DOHH2 (cell line): ENCODE data around the gene RNF13.

ENCODE experiments used
- H3F3A ChIP-seq: fragments of 200-600 bp; sonication (generic), shearing (Covaris generic); 2 replicates; pipeline ENCODE4 v1.6.0; 2016; ENCODE audit warnings: antibody characterized with exemption, mild to moderate bottlenecking; ENCODE audit not compliant: control insufficient read depth, insufficient read depth
- H3K27ac ChIP-seq: fragments of 200-600 bp; sonication (generic); 2 replicates; pipeline ENCODE4 v1.5.1; 2014; ENCODE audit warnings: low read depth, mild to moderate bottlenecking, low read length, moderate library complexity
- H3K27me3 ChIP-seq: fragments of 200-600 bp; sonication (generic); 2 replicates; pipeline ENCODE4 v1.6.1; 2014; ENCODE audit warnings: mild to moderate bottlenecking, low read length, mixed read lengths; ENCODE audit not compliant: control insufficient read depth
- H3K36me3 ChIP-seq: fragments of 200-600 bp; sonication (generic); 2 replicates; pipeline ENCODE4 v1.6.1; 2014; ENCODE audit warnings: mild to moderate bottlenecking, low read length, moderate library complexity, mixed read lengths; ENCODE audit not compliant: control insufficient read depth
- H3K4me1 ChIP-seq: fragments of 200-600 bp; sonication (generic); 2 replicates; pipeline ENCODE4 v1.6.1; 2014; ENCODE audit warnings: mild to moderate bottlenecking, low read length, mixed read lengths; ENCODE audit not compliant: control insufficient read depth
- H3K4me2 ChIP-seq: fragments of 200-600 bp; sonication (generic); 2 replicates; pipeline ENCODE4 v1.6.0; 2014; ENCODE audit warnings: mild to moderate bottlenecking, low read length, moderate library complexity
- H3K4me3 ChIP-seq: fragments of 200-600 bp; sonication (generic); 2 replicates; pipeline ENCODE4 v1.5.1; 2014; ENCODE audit warnings: mild to moderate bottlenecking, low read length, mixed read lengths
- H3K79me2 ChIP-seq: fragments of 200-600 bp; sonication (generic); 2 replicates; pipeline ENCODE4 v1.6.1; 2014; ENCODE audit warnings: mild to moderate bottlenecking, low read length, mixed read lengths; ENCODE audit not compliant: control insufficient read depth
- H3K9me2 ChIP-seq: fragments of 200-600 bp; sonication (generic); replicated peaks from 2 replicates; pipeline ENCODE4 v1.6.1; 2014; ENCODE audit warnings: mild to moderate bottlenecking, low read length, mixed read lengths; ENCODE audit not compliant: control insufficient read depth
- H3K9me3 ChIP-seq: fragments of 200-600 bp; sonication (generic); 2 replicates; pipeline ENCODE4 v1.6.1; 2014; ENCODE audit warnings: antibody characterized with exemption, low read length, mixed read lengths; ENCODE audit not compliant: control insufficient read depth, insufficient read depth
- H4K20me1 ChIP-seq: fragments of 200-600 bp; sonication (generic); 2 replicates; pipeline ENCODE4 v1.6.0; 2014; ENCODE audit warnings: low read depth, mild to moderate bottlenecking, antibody characterized with exemption, low read length, moderate library complexity; ENCODE audit not compliant: control insufficient read depth, insufficient read depth
- EZH2phosphoT487 ChIP-seq: fragments of 200-600 bp; sonication (generic); IDR thresholded peaks from 2 replicates; pipeline ENCODE4 v1.6.1; 2017; ENCODE audit warnings: borderline replicate concordance, mild to moderate bottlenecking, antibody characterized with exemption, low read length, moderate library complexity, mixed read lengths
- TF ChIP-seq, protein P1 (sequence below): fragments of 200-600 bp; sonication (generic); IDR thresholded peaks from one replicate; pipeline ENCODE4 v1.5.1; 2014; ENCODE audit warnings: antibody characterized with exemption, mild to moderate bottlenecking, low read depth, low read length; ENCODE audit not compliant: poor library complexity, severe bottlenecking

The RNF13 gene

DNA sequence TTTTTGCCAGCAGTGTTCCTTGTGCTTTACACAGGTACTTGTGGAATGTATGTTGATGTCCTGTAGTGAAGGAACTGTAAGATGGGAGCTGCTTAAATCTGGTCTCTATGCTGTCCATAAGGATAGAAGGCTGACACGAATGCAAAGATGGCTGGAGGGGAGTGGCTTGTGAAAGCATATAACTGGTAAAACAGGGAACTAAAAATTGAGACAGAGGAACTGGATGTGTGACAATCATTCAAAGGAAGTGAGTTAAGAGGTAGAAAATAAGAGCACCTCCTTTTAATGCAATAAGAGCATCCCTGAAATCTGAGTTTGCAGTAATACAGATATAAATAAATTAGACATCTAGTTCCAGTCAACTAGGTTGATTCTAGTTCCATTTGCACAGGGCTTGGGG lies 35.2 kb downstream of the RNF13 start:
- peaks cover 3% of the 10 kb centered on the region; the same call in 1 of the 2 replicates for H3K4me1 ChIP-seq
- H3K27ac ChIP-seq = no peak overlapping the region
- H3K9me3 ChIP-seq = no peaks in the 10 kb centered on the region
- H3F3A ChIP-seq = no peaks in the 10 kb centered on the region
- TF ChIP-seq, protein P1, sequence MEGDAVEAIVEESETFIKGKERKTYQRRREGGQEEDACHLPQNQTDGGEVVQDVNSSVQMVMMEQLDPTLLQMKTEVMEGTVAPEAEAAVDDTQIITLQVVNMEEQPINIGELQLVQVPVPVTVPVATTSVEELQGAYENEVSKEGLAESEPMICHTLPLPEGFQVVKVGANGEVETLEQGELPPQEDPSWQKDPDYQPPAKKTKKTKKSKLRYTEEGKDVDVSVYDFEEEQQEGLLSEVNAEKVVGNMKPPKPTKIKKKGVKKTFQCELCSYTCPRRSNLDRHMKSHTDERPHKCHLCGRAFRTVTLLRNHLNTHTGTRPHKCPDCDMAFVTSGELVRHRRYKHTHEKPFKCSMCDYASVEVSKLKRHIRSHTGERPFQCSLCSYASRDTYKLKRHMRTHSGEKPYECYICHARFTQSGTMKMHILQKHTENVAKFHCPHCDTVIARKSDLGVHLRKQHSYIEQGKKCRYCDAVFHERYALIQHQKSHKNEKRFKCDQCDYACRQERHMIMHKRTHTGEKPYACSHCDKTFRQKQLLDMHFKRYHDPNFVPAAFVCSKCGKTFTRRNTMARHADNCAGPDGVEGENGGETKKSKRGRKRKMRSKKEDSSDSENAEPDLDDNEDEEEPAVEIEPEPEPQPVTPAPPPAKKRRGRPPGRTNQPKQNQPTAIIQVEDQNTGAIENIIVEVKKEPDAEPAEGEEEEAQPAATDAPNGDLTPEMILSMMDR = no peak
- no peak for TF ChIP-seq EZH2phosphoT487
- no peaks in the 10 kb centered on the region for H4K20me1 ChIP-seq
- H3K4me2 ChIP-seq = no peak overlapping the region
- H3K79me2 ChIP-seq = peaks cover 38% of the 10 kb centered on the region
- H3K9me2 ChIP-seq = no peaks in the 10 kb centered on the region
- H3K36me3 ChIP-seq = peaks cover 57% of the 10 kb centered on the region
- no peak overlapping the region for H3K4me3 ChIP-seq
- H3K27me3 ChIP-seq = no peaks in the 10 kb centered on the region

GRCh38 chr3:149848688-149849087 lies 35.7 kb downstream of the RNF13 start:
- Histone ChIP-seq H3K4me2 (no peak overlapping the region), H4K20me1 (no peaks in the 10 kb centered on the region), H3K4me1 (peaks cover 3% of the 10 kb centered on the region; the same call in 1 of the 2 replicates), H3K9me3 (no peaks in the 10 kb centered on the region), H3F3A (no peaks in the 10 kb centered on the region), H3K27ac (no peak overlapping the region), H3K9me2 (no peaks in the 10 kb centered on the region), H3K36me3 (peaks cover 58% of the 10 kb centered on the region), H3K4me3 (no peak overlapping the region), H3K79me2 (peaks cover 33% of the 10 kb centered on the region), H3K27me3 (no peaks in the 10 kb centered on the region)
- TF ChIP-seq EZH2phosphoT487 = no peak
- TF ChIP-seq, protein P1 = no peak

- Histone ChIP-seq H3K4me2 (no peak overlapping the region), H3K4me1 (peaks cover 3% of the 10 kb centered on the region; the same call in 1 of the 2 replicates), H3K79me2 (peaks cover 17% of the 10 kb centered on the region), H3K27ac (no peak overlapping the region), H3F3A (no peaks in the 10 kb centered on the region), H4K20me1 (no peaks in the 10 kb centered on the region), H3K4me3 (no peak overlapping the region), H3K9me3 (no peaks in the 10 kb centered on the region), H3K27me3 (no peaks in the 10 kb centered on the region), H3K36me3 (peaks cover 67% of the 10 kb centered on the region), H3K9me2 (no peaks in the 10 kb centered on the region)
- no peak for TF ChIP-seq EZH2phosphoT487
- TF ChIP-seq, protein P1 = no peak
Measured at GRCh38 chr3:149850787-149851584, 38.0 kb downstream of the RNF13 start.
